ENCODE measurements around the gene MYO16.
A peak's percentile ranks its signal among the peaks of the same experiment; 100 is the strongest.

Gene MYO16

DNA sequence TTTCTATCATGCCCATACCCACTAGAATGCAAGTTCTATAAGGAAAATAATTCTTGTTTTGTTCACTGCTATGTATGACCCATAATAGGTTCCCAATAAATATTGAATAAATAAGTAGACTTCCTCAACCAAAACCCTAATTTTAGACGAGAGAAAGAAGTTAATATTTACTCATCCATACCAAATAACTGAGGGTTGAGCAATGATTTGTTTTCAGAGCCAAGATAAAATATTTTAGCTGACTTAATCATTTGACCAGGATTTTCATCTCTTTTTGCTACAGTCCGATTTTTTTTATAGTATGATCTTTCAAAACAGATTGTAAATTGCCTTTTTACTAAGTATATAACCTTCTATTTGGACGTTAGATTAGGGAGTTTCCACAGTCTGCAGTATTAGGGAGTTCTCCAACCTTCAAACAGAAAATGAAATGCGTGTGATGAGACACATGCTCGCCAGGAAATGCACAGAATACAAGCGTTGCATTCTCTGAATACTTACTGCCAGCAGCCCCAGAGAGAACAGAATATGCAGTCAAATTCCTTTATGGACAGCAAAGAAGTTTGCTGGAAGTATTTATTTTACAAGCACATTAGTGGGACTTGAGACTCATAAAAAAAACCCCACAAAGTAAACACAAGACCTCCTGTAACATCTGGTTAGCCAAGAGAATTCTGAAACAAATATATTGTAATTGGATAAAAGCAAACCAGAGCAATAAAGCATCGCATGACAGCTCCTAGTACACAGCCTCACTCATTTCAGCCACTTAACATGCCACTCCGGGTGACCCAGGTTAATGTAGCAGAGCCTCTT lies 230.0 kb downstream of the MYO16 start:
- DNase-seq, result peak; percentile 89
- Histone ChIP-seq H3K27ac (ENCODE audit: low read length, poor library complexity, severe bottlenecking) (peak overlapping the region; percentile 94), H3K14ac (ENCODE audit: low read length in 2 of 2) (no peak overlapping the region), H2BK12ac (ENCODE audit: low read length in 2 of 2) (no peak overlapping the region), H2AFZ (ENCODE audit: low read depth, low read length) (no peak overlapping the region), H3K23ac (ENCODE audit: low read length in 2 of 2) (no peak overlapping the region), H3K36me3 (ENCODE audit: control insufficient read depth in 1 of 2, insufficient read depth in 2 of 2, low read depth in 1 of 2, low read length in 2 of 2) (no peaks in the 10 kb centered on the region), H2AK5ac (ENCODE audit: low read length, severe bottlenecking) (no peak overlapping the region), H3K9ac (ENCODE audit: low read length) (peak overlapping the region; percentile 81), H3K18ac (ENCODE audit: low read depth in 1 of 2, low read length in 2 of 2) (no peak overlapping the region), H3K9me3 (ENCODE audit: control insufficient read depth, low read length) (no peaks in the 10 kb centered on the region), H4K91ac (ENCODE audit: low read length) (no peak overlapping the region), H4K8ac (ENCODE audit: low read length) (no peak overlapping the region), H3K27me3 (ENCODE audit: control insufficient read depth in 1 of 2, insufficient read depth in 1 of 2, low read length in 2 of 2) (no peaks in the 10 kb centered on the region), H3K4me1 (ENCODE audit: control insufficient read depth, insufficient read depth, low read depth, low read length) (peaks cover 5% of the 10 kb centered on the region), H3K4me3 (ENCODE audit: insufficient read depth in 1 of 2, low read depth in 1 of 2, low read length in 2 of 2) (peak overlapping the region in 1 of 2 experiments; percentile 68), H3K4ac (ENCODE audit: low read depth in 1 of 2, low read length in 2 of 2) (no peak overlapping the region), H2BK15ac (ENCODE audit: low read depth, poor library complexity, severe bottlenecking) (no peak overlapping the region), H2BK120ac (ENCODE audit: low read depth, low read length) (no peak overlapping the region), H2BK5ac (ENCODE audit: low read depth, low read length, poor library complexity, severe bottlenecking) (no peak overlapping the region), H3K79me1 (replicated peaks; ENCODE audit: low read length, poor library complexity, severe bottlenecking) (no peaks in the 10 kb centered on the region), H3K4me2 (ENCODE audit: low read length, poor library complexity, severe bottlenecking) (no peak overlapping the region)
- WGBS, result 0% methylated on average over 4 of the region's 8 CpGs

DNA sequence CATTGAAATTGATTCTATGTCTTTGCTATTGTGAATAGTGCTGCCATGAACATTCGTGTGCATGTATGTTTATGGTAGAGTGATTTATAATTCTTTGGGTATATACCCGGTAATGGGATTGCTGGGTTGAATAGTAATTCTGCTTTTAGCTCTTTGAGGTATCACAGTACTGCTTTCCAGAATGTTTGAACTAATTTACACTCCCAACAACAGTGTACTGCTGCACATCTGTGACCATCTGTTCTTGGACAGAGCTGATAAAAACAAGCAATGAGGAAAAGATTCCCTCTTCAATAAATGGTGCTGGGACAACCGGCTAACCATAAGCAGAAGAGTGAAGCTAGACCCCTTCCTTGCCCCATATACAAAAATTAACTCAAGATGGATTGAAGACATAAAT lies 231.0 kb downstream of the MYO16 start:
- 36% methylated on average over 3 of the region's 3 CpGs for WGBS
- no peaks in the 10 kb centered on the region for H3K79me1 ChIP-seq (replicated peaks; ENCODE audit: low read length, poor library complexity, severe bottlenecking)

DNA sequence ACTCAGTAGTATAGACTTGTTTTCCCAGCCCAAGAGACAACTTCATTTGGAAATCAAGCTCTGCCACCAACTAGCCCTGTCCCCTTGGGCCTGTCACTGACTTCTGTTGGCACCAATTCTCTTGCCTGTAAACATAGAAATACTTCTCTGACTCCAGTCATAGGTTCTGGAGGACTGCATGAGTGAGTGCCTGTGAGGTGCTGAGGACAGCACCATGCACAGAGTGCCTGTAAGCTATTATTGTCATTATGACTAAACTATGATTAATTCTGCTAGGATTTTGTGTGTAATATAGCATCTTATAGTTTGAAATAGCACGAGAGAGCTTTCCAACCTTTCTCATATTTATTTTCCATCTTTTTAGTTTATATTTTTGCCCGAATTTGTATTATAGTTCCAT lies 247.9 kb downstream of the MYO16 start:
- Histone ChIP-seq H4K91ac (ENCODE audit: low read length) (no peak overlapping the region), H3K27ac (ENCODE audit: low read length, poor library complexity, severe bottlenecking) (no peak overlapping the region), H2BK5ac (ENCODE audit: low read depth, low read length, poor library complexity, severe bottlenecking) (no peak overlapping the region), H3K23ac (ENCODE audit: low read length in 2 of 2) (no peak overlapping the region), H2AK5ac (ENCODE audit: low read length, severe bottlenecking) (no peak overlapping the region), H2BK120ac (ENCODE audit: low read depth, low read length) (no peak overlapping the region), H3K4me2 (ENCODE audit: low read length, poor library complexity, severe bottlenecking) (no peak overlapping the region), H3K9me3 (ENCODE audit: control insufficient read depth, low read length) (no peaks in the 10 kb centered on the region), H3K36me3 (ENCODE audit: control insufficient read depth in 1 of 2, insufficient read depth in 2 of 2, low read depth in 1 of 2, low read length in 2 of 2) (no peaks in the 10 kb centered on the region), H3K4me3 (ENCODE audit: insufficient read depth in 1 of 2, low read depth in 1 of 2, low read length in 2 of 2) (no peak overlapping the region), H2BK15ac (ENCODE audit: low read depth, poor library complexity, severe bottlenecking) (no peak overlapping the region), H3K9ac (ENCODE audit: low read length) (no peak overlapping the region), H3K79me1 (replicated peaks; ENCODE audit: low read length, poor library complexity, severe bottlenecking) (no peaks in the 10 kb centered on the region), H3K27me3 (ENCODE audit: control insufficient read depth in 1 of 2, insufficient read depth in 1 of 2, low read length in 2 of 2) (no peaks in the 10 kb centered on the region), H2BK12ac (ENCODE audit: low read length in 2 of 2) (no peak overlapping the region), H2AFZ (ENCODE audit: low read depth, low read length) (no peak overlapping the region), H3K14ac (ENCODE audit: low read length in 2 of 2) (no peak overlapping the region), H3K18ac (ENCODE audit: low read depth in 1 of 2, low read length in 2 of 2) (no peak overlapping the region), H3K4me1 (ENCODE audit: control insufficient read depth, insufficient read depth, low read depth, low read length) (peaks cover 2% of the 10 kb centered on the region), H4K8ac (ENCODE audit: low read length) (no peak overlapping the region), H3K4ac (ENCODE audit: low read depth in 1 of 2, low read length in 2 of 2) (no peak overlapping the region)
- WGBS, result no CpG with 5 or more reads among the region's 2 CpGs
- DNase-seq, result no peak

More for the DNA sequence above, 231.0 kb downstream of the MYO16 start:
- Histone ChIP-seq H3K14ac (ENCODE audit: low read length in 2 of 2) (no peak overlapping the region), H3K4me3 (ENCODE audit: insufficient read depth in 1 of 2, low read depth in 1 of 2, low read length in 2 of 2) (no peak overlapping the region), H3K4me1 (ENCODE audit: control insufficient read depth, insufficient read depth, low read depth, low read length) (peaks cover 5% of the 10 kb centered on the region), H3K4me2 (ENCODE audit: low read length, poor library complexity, severe bottlenecking) (no peak overlapping the region), H3K4ac (ENCODE audit: low read depth in 1 of 2, low read length in 2 of 2) (no peak overlapping the region), H4K8ac (ENCODE audit: low read length) (no peak overlapping the region), H3K9ac (ENCODE audit: low read length) (no peak overlapping the region), H2AK5ac (ENCODE audit: low read length, severe bottlenecking) (peak overlapping the region; percentile 88), H3K9me3 (ENCODE audit: control insufficient read depth, low read length) (no peaks in the 10 kb centered on the region), H2AFZ (ENCODE audit: low read depth, low read length) (no peak overlapping the region), H2BK5ac (ENCODE audit: low read depth, low read length, poor library complexity, severe bottlenecking) (no peak overlapping the region), H3K36me3 (ENCODE audit: control insufficient read depth in 1 of 2, insufficient read depth in 2 of 2, low read depth in 1 of 2, low read length in 2 of 2) (no peaks in the 10 kb centered on the region), H3K18ac (ENCODE audit: low read depth in 1 of 2, low read length in 2 of 2) (no peak overlapping the region), H3K27ac (ENCODE audit: low read length, poor library complexity, severe bottlenecking) (peak overlapping the region; percentile 94), H3K23ac (ENCODE audit: low read length in 2 of 2) (no peak overlapping the region), H2BK15ac (ENCODE audit: low read depth, poor library complexity, severe bottlenecking) (no peak overlapping the region), H2BK120ac (ENCODE audit: low read depth, low read length) (no peak overlapping the region), H2BK12ac (ENCODE audit: low read length in 2 of 2) (no peak overlapping the region), H4K91ac (ENCODE audit: low read length) (no peak overlapping the region), H3K27me3 (ENCODE audit: control insufficient read depth in 1 of 2, insufficient read depth in 1 of 2, low read length in 2 of 2) (no peaks in the 10 kb centered on the region)
- no peak for DNase-seq

DNA sequence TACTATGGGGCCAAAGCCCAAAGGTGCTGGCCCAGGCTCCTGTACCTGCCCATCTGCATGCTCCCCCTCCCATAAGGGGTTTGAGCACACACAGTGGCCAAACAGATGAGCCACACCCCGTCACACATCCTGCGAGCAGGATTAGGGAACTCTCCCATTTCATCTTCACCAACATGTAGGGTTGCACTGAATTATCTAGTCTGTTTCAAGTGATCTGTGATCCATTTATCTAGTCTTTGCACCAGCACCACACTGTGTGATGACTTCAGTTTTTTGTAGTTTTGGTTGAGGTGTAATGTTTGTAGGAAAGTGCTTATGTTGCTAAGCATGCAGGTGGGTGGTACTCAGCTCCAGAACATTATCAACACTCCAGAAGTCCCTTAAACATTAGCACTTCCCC lies 249.3 kb downstream of the MYO16 start:
- no peak overlapping the region for H3K18ac ChIP-seq (ENCODE audit: low read depth in 1 of 2, low read length in 2 of 2)
- H3K27ac ChIP-seq (ENCODE audit: low read length, poor library complexity, severe bottlenecking), result no peak overlapping the region
- H3K4me1 ChIP-seq (ENCODE audit: control insufficient read depth, insufficient read depth, low read depth, low read length), result no peaks in the 10 kb centered on the region
- H3K36me3 ChIP-seq (ENCODE audit: control insufficient read depth in 1 of 2, insufficient read depth in 2 of 2, low read depth in 1 of 2, low read length in 2 of 2), result no peaks in the 10 kb centered on the region
- H2BK15ac ChIP-seq (ENCODE audit: low read depth, poor library complexity, severe bottlenecking), result no peak overlapping the region
- no peaks in the 10 kb centered on the region for H3K9me3 ChIP-seq (ENCODE audit: control insufficient read depth, low read length)
- no peak overlapping the region for H2BK120ac ChIP-seq (ENCODE audit: low read depth, low read length)
- no peak overlapping the region for H2AK5ac ChIP-seq (ENCODE audit: low read length, severe bottlenecking)
- no peak overlapping the region for H2BK5ac ChIP-seq (ENCODE audit: low read depth, low read length, poor library complexity, severe bottlenecking)
- no peak overlapping the region for H3K4me3 ChIP-seq (ENCODE audit: insufficient read depth in 1 of 2, low read depth in 1 of 2, low read length in 2 of 2)
- no peak overlapping the region for H2AFZ ChIP-seq (ENCODE audit: low read depth, low read length)
- H3K23ac ChIP-seq (ENCODE audit: low read length in 2 of 2), result no peak overlapping the region
- no peak overlapping the region for H2BK12ac ChIP-seq (ENCODE audit: low read length in 2 of 2)
- no peaks in the 10 kb centered on the region for H3K27me3 ChIP-seq (ENCODE audit: control insufficient read depth in 1 of 2, insufficient read depth in 1 of 2, low read length in 2 of 2)
- no peak overlapping the region for H3K4me2 ChIP-seq (ENCODE audit: low read length, poor library complexity, severe bottlenecking)
- 94% methylated on average over 2 of the region's 2 CpGs for WGBS
- no peak for DNase-seq
- no peak overlapping the region for H3K14ac ChIP-seq (ENCODE audit: low read length in 2 of 2)
- no peak overlapping the region for H4K91ac ChIP-seq (ENCODE audit: low read length)
- H3K4ac ChIP-seq (ENCODE audit: low read depth in 1 of 2, low read length in 2 of 2), result no peak overlapping the region
- H3K9ac ChIP-seq (ENCODE audit: low read length), result no peak overlapping the region
- no peaks in the 10 kb centered on the region for H3K79me1 ChIP-seq (replicated peaks; ENCODE audit: low read length, poor library complexity, severe bottlenecking)
- H4K8ac ChIP-seq (ENCODE audit: low read length), result no peak overlapping the region
